ENCODE results near the gene TEX50. TPM values are rescaled to one million over a fixed set of nuclear protein-coding genes. Genes with fewer than 3 reads are reported as not detected.

TEX50 gene
- polyA plus RNA-seq, 1 donor from 2014 or later, result not detected

DNA sequence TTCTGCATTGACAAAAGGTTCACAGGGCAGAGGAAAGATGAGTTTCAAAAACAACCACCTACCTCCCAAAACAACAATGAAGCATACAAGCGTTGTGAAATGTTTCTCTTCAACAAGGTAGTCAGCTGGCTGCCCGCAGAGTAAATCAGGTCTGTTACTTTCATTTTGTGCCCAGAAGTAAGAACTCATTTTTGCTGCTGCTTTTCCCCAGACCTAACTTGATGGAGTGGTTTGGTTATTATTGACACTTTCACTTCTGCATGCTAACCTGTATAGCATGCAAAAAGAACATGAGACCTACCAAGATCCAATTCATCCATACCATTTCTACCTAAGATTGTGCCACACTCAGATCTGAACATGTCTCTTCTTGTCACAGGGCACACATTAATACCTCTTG, 33.5 kb upstream of the TEX50 start (continued):
- TF ChIP-seq SMC3 (conservative IDR thresholded peaks at IDR 0.05; ENCODE audit: poor library complexity), result no peak
- no peak for TF ChIP-seq RAD21 (conservative IDR thresholded peaks at IDR 0.05)
- no peak for TF ChIP-seq TAF1 (IDR thresholded peaks at IDR 0.05; ENCODE audit: low read depth)
- TF ChIP-seq EP300 (conservative IDR thresholded peaks at IDR 0.05; ENCODE audit: poor library complexity, severe bottlenecking), result no peak

DNA sequence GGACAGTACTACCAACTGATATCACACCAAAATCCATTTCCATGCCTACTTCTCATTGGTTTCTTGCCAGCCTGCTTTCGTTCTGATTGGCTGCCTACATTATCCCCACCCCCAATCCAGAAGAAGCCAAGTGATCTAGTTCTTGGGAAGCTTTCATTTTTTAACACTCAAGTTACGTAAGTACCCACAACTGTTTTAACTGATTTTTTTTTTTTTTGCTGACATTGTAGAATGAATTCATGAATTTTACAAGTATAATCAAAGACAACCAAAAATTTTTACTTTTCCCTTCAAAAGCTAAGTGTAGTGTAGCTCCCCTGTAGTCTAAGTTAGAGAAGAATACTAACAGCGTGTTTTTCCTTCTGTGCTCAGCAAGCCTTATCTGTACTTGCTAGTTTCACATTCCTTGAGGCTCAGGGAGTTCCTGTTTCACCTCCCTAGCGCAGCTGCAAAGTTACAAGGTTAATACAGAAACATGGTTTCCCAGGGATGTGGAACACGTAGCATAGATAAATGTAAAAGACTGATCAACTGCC, 32.0 kb upstream of the TEX50 start, which contains the start of gene SLC9C2:
SLC9C2 (minus strand) TSS at position 17 of the 536 bp plus-strand sequence. CDS start 1,296 bp downstream, outside the sequence.
- Histone ChIP-seq H3K9me3 (ENCODE audit: low read length) (no peaks in the 10 kb centered on the region), H3K27me3 (ENCODE audit: insufficient read depth, low read depth, low read length) (no peaks in the 10 kb centered on the region), H3K36me3 (ENCODE audit: insufficient read depth, low read length) (no peaks in the 10 kb centered on the region), H3K79me2 (replicated peaks; ENCODE audit: insufficient read depth, low read length) (no peaks in the 10 kb centered on the region), H3K27ac (ENCODE audit: low read length) (no peak within 1 kb of the TSS), H3F3A (ENCODE audit: insufficient read depth, low read length, poor library complexity, severe bottlenecking) (no peaks in the 10 kb centered on the region), H3K4me2 (ENCODE audit: low read length) (no peak within 1 kb of the TSS), H3K4me3 (ENCODE audit: low read length) (no peak within 1 kb of the TSS), H3K9ac (ENCODE audit: low read length) (no peak within 1 kb of the TSS), H3K9me2 (ENCODE audit: insufficient read depth, low read length) (no peaks in the 10 kb centered on the region), H4K20me1 (ENCODE audit: insufficient read depth) (no peaks in the 10 kb centered on the region), H2AFZ (ENCODE audit: low read depth, low read length) (no peak within 1 kb of the TSS)
- TF ChIP-seq TAF1 (IDR thresholded peaks at IDR 0.05; ENCODE audit: low read depth) (no peak), POLR2AphosphoS5 (IDR thresholded peaks at IDR 0.05) (no peak), RAD21 (conservative IDR thresholded peaks at IDR 0.05) (no peak), EP300 (conservative IDR thresholded peaks at IDR 0.05; ENCODE audit: poor library complexity, severe bottlenecking) (no peak), EZH2 (IDR thresholded peaks at IDR 0.05; ENCODE audit: borderline replicate concordance, insufficient read depth, low read length, poor library complexity, severe bottlenecking) (no peak), MXI1 (conservative IDR thresholded peaks at IDR 0.05; ENCODE audit: poor library complexity, severe bottlenecking) (no peak), SMC3 (conservative IDR thresholded peaks at IDR 0.05; ENCODE audit: poor library complexity) (no peak)
- TF ChIP-seq, protein P1, sequence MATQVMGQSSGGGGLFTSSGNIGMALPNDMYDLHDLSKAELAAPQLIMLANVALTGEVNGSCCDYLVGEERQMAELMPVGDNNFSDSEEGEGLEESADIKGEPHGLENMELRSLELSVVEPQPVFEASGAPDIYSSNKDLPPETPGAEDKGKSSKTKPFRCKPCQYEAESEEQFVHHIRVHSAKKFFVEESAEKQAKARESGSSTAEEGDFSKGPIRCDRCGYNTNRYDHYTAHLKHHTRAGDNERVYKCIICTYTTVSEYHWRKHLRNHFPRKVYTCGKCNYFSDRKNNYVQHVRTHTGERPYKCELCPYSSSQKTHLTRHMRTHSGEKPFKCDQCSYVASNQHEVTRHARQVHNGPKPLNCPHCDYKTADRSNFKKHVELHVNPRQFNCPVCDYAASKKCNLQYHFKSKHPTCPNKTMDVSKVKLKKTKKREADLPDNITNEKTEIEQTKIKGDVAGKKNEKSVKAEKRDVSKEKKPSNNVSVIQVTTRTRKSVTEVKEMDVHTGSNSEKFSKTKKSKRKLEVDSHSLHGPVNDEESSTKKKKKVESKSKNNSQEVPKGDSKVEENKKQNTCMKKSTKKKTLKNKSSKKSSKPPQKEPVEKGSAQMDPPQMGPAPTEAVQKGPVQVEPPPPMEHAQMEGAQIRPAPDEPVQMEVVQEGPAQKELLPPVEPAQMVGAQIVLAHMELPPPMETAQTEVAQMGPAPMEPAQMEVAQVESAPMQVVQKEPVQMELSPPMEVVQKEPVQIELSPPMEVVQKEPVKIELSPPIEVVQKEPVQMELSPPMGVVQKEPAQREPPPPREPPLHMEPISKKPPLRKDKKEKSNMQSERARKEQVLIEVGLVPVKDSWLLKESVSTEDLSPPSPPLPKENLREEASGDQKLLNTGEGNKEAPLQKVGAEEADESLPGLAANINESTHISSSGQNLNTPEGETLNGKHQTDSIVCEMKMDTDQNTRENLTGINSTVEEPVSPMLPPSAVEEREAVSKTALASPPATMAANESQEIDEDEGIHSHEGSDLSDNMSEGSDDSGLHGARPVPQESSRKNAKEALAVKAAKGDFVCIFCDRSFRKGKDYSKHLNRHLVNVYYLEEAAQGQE (IDR thresholded peaks at IDR 0.05; ENCODE audit: borderline replicate concordance), result no peak
- TF ChIP-seq, protein P2, sequence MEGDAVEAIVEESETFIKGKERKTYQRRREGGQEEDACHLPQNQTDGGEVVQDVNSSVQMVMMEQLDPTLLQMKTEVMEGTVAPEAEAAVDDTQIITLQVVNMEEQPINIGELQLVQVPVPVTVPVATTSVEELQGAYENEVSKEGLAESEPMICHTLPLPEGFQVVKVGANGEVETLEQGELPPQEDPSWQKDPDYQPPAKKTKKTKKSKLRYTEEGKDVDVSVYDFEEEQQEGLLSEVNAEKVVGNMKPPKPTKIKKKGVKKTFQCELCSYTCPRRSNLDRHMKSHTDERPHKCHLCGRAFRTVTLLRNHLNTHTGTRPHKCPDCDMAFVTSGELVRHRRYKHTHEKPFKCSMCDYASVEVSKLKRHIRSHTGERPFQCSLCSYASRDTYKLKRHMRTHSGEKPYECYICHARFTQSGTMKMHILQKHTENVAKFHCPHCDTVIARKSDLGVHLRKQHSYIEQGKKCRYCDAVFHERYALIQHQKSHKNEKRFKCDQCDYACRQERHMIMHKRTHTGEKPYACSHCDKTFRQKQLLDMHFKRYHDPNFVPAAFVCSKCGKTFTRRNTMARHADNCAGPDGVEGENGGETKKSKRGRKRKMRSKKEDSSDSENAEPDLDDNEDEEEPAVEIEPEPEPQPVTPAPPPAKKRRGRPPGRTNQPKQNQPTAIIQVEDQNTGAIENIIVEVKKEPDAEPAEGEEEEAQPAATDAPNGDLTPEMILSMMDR (IDR thresholded peaks at IDR 0.05; ENCODE audit: poor library complexity, severe bottlenecking), result no peak

DNA sequence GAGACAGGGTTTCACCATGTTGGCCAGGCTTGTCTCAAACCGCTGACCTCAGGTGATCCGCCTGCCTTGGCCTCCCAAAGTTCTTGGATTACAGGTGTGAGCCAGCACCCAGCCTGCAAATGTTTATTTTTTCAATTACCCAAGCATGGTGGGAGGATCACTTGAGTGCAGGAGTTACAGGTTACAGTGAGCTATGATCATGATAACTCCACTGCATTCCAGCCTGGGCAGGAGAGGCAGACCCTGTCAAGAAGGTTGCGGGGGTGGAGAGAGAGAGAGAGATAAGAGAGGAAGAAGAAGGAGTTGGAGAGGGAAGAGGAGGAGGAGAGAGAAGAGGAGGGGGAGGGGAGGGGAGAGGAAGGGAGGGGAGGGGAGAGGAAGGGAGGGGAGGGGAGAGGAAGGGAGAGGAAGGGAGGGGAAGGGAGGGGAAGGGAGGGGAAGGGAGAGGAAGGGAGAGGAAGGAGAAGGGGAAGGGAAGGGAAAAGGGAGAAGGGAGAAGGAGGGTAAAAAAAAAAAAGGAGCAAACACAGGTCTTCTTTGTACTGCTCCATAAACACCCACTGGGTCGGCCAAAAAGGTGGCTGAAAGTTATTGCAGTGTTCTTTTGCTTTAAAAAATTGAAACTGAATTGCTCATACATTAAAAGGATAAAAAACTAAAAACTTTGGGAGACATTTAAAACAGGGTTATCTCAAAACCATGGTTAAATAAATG, 26.5 kb upstream of the TEX50 start:
- Histone ChIP-seq H3K9ac (ENCODE audit: low read length) (no peak overlapping the region), H3K4me3 (ENCODE audit: low read length) (no peak overlapping the region), H3K9me3 (ENCODE audit: low read length) (no peaks in the 10 kb centered on the region), H3K79me2 (replicated peaks; ENCODE audit: insufficient read depth, low read length) (no peaks in the 10 kb centered on the region), H3K36me3 (ENCODE audit: insufficient read depth, low read length) (no peaks in the 10 kb centered on the region), H3F3A (ENCODE audit: insufficient read depth, low read length, poor library complexity, severe bottlenecking) (no peaks in the 10 kb centered on the region), H3K27me3 (ENCODE audit: insufficient read depth, low read depth, low read length) (no peaks in the 10 kb centered on the region), H3K4me2 (ENCODE audit: low read length) (no peak overlapping the region), H4K20me1 (ENCODE audit: insufficient read depth) (no peaks in the 10 kb centered on the region), H2AFZ (ENCODE audit: low read depth, low read length) (no peak overlapping the region), H3K9me2 (ENCODE audit: insufficient read depth, low read length) (no peaks in the 10 kb centered on the region), H3K27ac (ENCODE audit: low read length) (no peak overlapping the region)
- TF ChIP-seq, protein P1 (IDR thresholded peaks at IDR 0.05; ENCODE audit: borderline replicate concordance), result no peak
- no peak for TF ChIP-seq POLR2AphosphoS5 (IDR thresholded peaks at IDR 0.05)
- no peak for TF ChIP-seq TAF1 (IDR thresholded peaks at IDR 0.05; ENCODE audit: low read depth)
- TF ChIP-seq MXI1 (conservative IDR thresholded peaks at IDR 0.05; ENCODE audit: poor library complexity, severe bottlenecking), result no peak
- TF ChIP-seq, protein P2 (IDR thresholded peaks at IDR 0.05; ENCODE audit: poor library complexity, severe bottlenecking), result no peak
- TF ChIP-seq EZH2 (IDR thresholded peaks at IDR 0.05; ENCODE audit: borderline replicate concordance, insufficient read depth, low read length, poor library complexity, severe bottlenecking), result no peak
- TF ChIP-seq EP300 (conservative IDR thresholded peaks at IDR 0.05; ENCODE audit: poor library complexity, severe bottlenecking), result no peak
- no peak for TF ChIP-seq SMC3 (conservative IDR thresholded peaks at IDR 0.05; ENCODE audit: poor library complexity)
- TF ChIP-seq RAD21 (conservative IDR thresholded peaks at IDR 0.05), result no peak
